Large intestine (tissue), 3 donors: ENCODE results near the gene CREB3L2. TPM values are rescaled to one million over a fixed set of nuclear protein-coding genes. Genes with fewer than 3 reads are reported as not detected.
"Not testable (repeated sequence)": the region's sequence is repeated elsewhere in the genome, so short reads cannot be mapped to it uniquely, and the experiment has no call there.

Experiments used
- DNase-seq, 2 donors: peaks; one replicate each; pipeline versions ENCODE4 v3.0.0 to v3.0.0-alpha.2; 2013
- H3K27ac ChIP-seq: one replicate; pipeline ENCODE4 v1.5.1; 2013; ENCODE audit warnings: low read length
- H3K27me3 ChIP-seq: 2 replicates; pipeline ENCODE4 v1.6.1; 2013; ENCODE audit warnings: low read length; ENCODE audit not compliant: control insufficient read depth, insufficient read depth
- H3K36me3 ChIP-seq: 2 replicates; pipeline ENCODE4 v1.6.1; 2013; ENCODE audit warnings: low read length; ENCODE audit not compliant: control insufficient read depth, insufficient read depth
- H3K4me1 ChIP-seq: one replicate; pipeline ENCODE4 v1.6.1; 2013; ENCODE audit warnings: low read length; ENCODE audit not compliant: control insufficient read depth, insufficient read depth
- H3K4me3 ChIP-seq: one replicate; pipeline ENCODE4 v1.5.1; 2013; ENCODE audit warnings: low read length
- H3K9me3 ChIP-seq: one replicate; pipeline ENCODE4 v1.6.1; 2013; ENCODE audit warnings: mild to moderate bottlenecking, low read depth, low read length, moderate library complexity; ENCODE audit not compliant: control insufficient read depth
- WGBS: methylation state at CpG from one replicate; pipeline ENCODE4 v1.1.5; 2013; ENCODE audit warnings: low lambda C conversion rate; ENCODE audit not compliant: insufficient coverage; 5-methylcytosine and 5-hydroxymethylcytosine counted together
- polyA plus RNA-seq: library from polyadenylated mRNA; unstranded; fragments of 120-200 nt; gene quantifications from one replicate; pipeline ENCODE4 v1.2.1, GENCODE V29; 2013

CREB3L2 gene
- polyA plus RNA-seq, 1 donor, result 49.3 TPM

GRCh38 chr7:137831555-137831954 is 170.3 kb downstream of the CREB3L2 start:
- not testable (repeated sequence) for H3K27ac ChIP-seq, H3K4me3 ChIP-seq, H3K9me3 ChIP-seq, DNase-seq, H3K4me1 ChIP-seq, H3K36me3 ChIP-seq, H3K27me3 ChIP-seq
- WGBS, result no CpG with 5 or more reads among the region's 1 CpG

GRCh38 chr7:137829337-137829992 is 172.4 kb downstream of the CREB3L2 start:
- no peaks in the 10 kb centered on the region for H3K36me3 ChIP-seq
- no peaks in the 10 kb centered on the region for H3K27me3 ChIP-seq
- H3K27ac ChIP-seq, result no peak overlapping the region
- 100% methylated on average over 1 of the region's 7 CpGs for WGBS
- no peak overlapping the region for H3K4me3 ChIP-seq
- DNase-seq, result no peak
- no peaks in the 10 kb centered on the region for H3K4me1 ChIP-seq
- peaks cover 3% of the 10 kb centered on the region for H3K9me3 ChIP-seq

DNA sequence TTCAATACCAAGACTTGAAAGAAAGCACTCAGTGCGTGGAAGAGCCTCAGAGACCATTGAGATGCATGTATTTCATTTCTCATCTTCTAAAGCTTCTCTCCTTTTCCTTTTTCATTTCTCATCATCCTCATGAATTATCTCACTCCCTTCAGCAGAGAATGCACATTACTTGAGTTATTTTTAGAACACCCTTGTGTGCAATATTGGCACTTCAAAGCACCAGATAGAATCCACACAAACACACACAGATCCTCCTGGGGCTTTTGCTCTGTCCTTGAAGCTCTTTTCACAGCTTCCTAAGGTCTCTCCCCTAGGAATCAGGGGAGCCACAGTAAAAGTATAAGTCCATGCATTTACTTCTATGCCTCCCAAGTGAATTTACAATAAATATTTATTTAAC is 173.4 kb downstream of the CREB3L2 start:
- no CpG with 5 or more reads among the region's 1 CpG for WGBS
- no peaks in the 10 kb centered on the region for H3K4me1 ChIP-seq
- no peaks in the 10 kb centered on the region for H3K27me3 ChIP-seq
- no peak overlapping the region for H3K4me3 ChIP-seq
- DNase-seq, result no peak
- peaks cover 3% of the 10 kb centered on the region for H3K9me3 ChIP-seq
- no peak overlapping the region for H3K27ac ChIP-seq
- H3K36me3 ChIP-seq, result no peaks in the 10 kb centered on the region

- no CpG with 5 or more reads among the region's 3 CpGs for WGBS
- Histone ChIP-seq H3K36me3 (no peaks in the 10 kb centered on the region), H3K4me3 (no peak overlapping the region), H3K27me3 (peaks cover 10% of the 10 kb centered on the region), H3K9me3 (no peaks in the 10 kb centered on the region), H3K4me1 (no peaks in the 10 kb centered on the region), H3K27ac (no peak overlapping the region)
- DNase-seq, result no peak
Observed at GRCh38 chr7:137825489-137825888, 176.4 kb downstream of the CREB3L2 start.

Other genes with a start within 250 kb of the CREB3L2 start
- gene DGKI, start 155.1 kb downstream of the CREB3L2 start, polyA plus RNA-seq, result 1.4 TPM
- 4.4 TPM for gene AKR1D1, start 74.4 kb upstream of the CREB3L2 start, polyA plus RNA-seq